ENCODE data around the gene ANKH.

DNA sequence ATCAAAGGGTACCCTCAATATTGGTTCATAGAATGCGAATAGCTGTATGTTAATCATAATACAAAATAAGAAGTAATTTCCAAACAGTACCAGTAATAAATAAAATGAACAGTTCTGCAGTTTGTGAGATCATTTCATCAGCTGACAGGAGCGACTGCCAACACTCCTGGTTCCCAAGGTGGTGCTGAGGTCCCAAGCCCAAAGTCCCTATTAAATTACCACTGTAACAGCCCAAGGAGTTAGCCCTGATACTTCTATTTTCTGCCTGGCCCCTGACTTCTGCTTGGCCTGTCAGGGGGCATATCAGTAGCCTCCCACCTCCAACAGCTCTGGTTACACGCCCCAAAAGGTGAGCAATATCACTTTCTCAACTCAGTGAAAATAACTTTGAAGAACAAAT is 47.1 kb downstream of the ANKH start:
- TF ChIP-seq, protein P1, sequence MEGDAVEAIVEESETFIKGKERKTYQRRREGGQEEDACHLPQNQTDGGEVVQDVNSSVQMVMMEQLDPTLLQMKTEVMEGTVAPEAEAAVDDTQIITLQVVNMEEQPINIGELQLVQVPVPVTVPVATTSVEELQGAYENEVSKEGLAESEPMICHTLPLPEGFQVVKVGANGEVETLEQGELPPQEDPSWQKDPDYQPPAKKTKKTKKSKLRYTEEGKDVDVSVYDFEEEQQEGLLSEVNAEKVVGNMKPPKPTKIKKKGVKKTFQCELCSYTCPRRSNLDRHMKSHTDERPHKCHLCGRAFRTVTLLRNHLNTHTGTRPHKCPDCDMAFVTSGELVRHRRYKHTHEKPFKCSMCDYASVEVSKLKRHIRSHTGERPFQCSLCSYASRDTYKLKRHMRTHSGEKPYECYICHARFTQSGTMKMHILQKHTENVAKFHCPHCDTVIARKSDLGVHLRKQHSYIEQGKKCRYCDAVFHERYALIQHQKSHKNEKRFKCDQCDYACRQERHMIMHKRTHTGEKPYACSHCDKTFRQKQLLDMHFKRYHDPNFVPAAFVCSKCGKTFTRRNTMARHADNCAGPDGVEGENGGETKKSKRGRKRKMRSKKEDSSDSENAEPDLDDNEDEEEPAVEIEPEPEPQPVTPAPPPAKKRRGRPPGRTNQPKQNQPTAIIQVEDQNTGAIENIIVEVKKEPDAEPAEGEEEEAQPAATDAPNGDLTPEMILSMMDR (optimal IDR thresholded peaks at IDR 0.05 in 1 of 3, IDR thresholded peaks at IDR 0.05 in 1 of 3, conservative IDR thresholded peaks at IDR 0.05 in 1 of 3; ENCODE audit: extremely low read depth in 1 of 3, insufficient read depth in 2 of 3, low read length in 3 of 3), result no peak
- no peak for TF ChIP-seq EZH2 (IDR thresholded peaks at IDR 0.05; ENCODE audit: low read length)
